Cortex of kidney (tissue), 1 donor: ENCODE data around the gene DUSP6.

Source experiments
- DNase-seq: peaks from one replicate; lab custom pipeline; 2025; lab: John Stamatoyannopoulos, UW

DUSP6 gene

DNA sequence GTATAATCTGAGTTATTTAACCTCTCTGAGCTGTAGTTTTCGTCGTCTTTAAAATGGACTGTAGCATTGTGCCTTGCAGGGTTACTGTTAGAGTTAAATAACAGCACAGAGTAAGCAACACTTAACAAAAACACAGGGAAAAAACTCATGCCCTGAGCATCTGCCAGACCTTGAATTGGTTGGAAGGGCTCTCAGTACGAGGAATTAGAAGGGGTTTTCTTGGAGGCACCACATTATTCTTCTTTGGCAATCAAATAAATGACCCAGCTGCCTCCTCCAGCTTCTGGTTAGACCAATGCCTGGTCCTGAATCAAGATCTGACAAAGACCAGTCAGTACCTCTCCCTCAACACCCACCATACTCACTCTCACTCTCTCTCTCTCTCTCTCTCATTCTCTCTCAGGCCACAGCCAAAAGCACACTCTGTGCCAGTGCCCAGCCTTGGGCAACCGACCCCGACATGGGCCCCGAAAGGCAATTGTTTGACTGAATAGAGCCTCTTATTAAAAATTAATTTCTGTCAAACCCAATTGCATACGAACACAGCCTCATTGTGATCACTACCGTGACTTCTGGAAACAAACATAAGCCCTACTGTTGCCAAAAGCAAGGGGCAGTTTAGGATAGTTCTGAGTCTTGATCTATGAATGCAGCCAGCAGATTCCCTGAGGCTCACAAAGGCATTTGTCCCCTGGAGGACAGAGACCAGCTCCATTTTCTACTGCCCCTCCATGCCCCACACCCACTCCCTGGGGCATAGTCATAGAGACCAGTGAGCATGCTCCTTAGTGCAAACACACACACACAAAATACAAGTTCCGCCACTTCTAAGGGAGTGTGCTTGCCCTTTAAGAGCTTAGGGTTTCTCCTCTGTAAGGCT is 23.9 kb downstream of the DUSP6 start:
- no peak for DNase-seq

DNA sequence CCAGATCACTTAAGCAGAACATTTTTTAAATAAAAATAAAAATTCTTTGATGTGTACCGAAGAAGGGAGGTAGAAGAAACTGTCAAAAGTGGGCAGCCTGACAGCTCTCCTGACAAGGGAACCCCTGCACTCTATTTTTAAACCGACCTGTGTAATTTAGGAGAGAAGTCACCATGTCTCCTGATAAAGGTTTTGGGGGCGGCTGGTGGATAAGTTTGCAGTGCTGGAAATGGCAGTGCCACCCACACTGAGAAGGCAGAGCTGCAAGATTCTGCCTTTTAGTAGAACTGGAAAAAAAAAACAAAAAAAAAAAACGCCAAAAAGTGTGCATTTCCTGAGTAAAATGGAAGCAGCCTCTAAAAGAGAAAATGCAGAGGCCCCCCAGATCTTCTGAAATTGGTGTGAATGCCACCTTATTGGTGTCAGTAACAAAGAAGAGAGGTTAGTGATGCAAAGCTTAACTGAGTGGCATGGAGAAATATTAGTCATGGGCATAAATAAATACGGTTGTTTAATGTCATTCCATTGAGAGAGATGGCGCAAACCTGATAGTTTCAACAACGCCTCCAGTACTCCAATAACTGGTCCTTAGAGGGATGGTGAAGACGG is 24.7 kb downstream of the DUSP6 start:
- no peak for DNase-seq

- DNase-seq = no peak
Measured at GRCh38 chr12:89326239-89327040, 25.9 kb downstream of the DUSP6 start.

- DNase-seq = no peak
Measured at GRCh38 chr12:89325495-89325894, 26.8 kb downstream of the DUSP6 start.

DNA sequence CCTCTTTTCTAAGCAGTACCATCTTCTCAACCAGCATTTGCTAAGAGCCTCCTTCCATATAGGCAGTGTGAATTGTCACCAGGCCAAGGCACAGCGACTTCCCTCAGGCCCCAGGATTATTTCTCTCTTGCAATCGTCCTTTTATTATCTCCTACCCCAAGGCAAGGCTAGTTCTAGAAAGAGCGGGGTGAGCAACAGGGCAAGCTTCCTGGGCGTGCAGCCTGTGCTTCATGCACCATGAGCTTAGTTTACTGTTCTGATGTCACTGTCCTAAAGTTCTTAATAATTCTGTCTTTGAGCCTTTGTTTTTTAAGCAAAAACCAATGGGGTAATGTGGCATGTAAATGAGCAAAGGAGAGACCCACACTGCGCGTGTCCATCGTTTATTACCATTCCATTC is 27.9 kb downstream of the DUSP6 start:
- DNase-seq = no peak

GRCh38 chr12:89323568-89324218 is 28.6 kb downstream of the DUSP6 start:
- DNase-seq = no peak

- no peak for DNase-seq
Measured at GRCh38 chr12:89320735-89321134, 31.6 kb downstream of the DUSP6 start.

DNA sequence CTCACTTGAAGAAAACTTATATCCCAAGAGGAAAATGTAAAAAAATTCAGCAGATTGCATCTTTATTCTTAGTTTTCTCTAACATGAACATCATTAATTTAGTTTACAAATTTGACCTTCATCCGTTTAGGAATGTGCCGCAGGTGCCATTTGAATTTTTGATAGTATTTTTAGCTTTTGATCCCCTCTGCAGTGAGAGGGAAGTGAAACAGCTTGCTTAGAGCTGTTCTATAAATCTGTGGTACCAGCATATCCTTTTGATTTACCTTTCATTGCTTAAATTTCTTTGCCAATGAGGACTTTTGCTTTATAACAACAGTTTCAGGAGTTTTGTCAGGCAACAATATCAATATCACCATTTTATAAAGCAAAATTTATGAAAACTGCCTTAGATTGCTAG is 32.7 kb downstream of the DUSP6 start:
- DNase-seq = no peak

DNA sequence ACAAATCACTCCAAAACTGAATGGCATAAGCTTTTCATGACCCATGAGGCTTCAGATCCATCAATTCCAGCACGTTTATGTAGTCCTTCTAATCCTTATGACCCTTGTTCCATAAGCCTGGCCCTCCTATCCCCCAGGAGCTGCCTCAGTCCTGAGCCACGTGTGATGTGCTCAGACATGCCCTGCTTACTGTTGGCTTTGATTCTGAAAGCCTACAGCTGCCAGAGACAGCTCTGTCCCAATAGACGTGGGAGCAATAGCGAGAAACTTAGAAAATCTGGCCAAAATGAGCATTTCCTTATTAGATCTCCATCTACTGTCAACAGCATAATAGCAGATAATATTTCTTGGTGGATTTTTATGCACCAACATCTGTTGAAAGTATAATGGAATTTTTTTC is 33.2 kb downstream of the DUSP6 start:
- no peak for DNase-seq

- no peak for DNase-seq
Measured at GRCh38 chr12:89316705-89317139, 35.6 kb downstream of the DUSP6 start.

GRCh38 chr12:89314060-89314761 is 38.1 kb downstream of the DUSP6 start:
- no peak for DNase-seq

DNA sequence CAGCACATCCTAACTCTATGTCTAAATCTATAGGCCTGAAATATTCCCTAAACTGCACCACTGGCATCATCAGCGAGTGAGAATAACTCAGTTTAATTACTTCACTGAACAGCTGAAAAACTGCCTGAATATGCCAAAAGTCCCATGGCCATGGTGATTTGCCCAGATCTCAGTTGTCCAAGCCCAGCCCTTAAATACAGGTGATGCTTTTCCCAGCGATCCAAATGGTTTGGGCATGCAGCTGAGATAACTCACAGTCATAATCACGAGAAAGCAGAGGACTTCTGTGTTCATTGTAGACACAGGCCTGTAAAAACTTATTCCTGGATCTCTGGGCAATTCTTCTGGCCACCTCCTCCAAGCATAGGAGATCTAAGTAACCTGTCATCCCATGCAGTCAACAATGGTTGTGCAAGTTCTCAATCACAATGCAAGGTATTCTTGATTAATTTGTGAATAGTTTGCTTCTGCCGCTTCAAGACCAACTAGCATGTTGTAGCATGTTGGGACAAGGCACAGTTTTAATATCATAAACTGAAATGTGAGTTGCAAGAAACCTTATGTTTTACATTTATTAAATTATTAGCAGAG is 40.5 kb downstream of the DUSP6 start:
- DNase-seq = no peak

- no peak for DNase-seq
Measured at GRCh38 chr12:89309815-89310214, 42.5 kb downstream of the DUSP6 start.

- no peak for DNase-seq
Measured at GRCh38 chr12:89309440-89309802, 42.9 kb downstream of the DUSP6 start.

GRCh38 chr12:89307474-89308253 is 44.6 kb downstream of the DUSP6 start:
- DNase-seq = no peak

DNA sequence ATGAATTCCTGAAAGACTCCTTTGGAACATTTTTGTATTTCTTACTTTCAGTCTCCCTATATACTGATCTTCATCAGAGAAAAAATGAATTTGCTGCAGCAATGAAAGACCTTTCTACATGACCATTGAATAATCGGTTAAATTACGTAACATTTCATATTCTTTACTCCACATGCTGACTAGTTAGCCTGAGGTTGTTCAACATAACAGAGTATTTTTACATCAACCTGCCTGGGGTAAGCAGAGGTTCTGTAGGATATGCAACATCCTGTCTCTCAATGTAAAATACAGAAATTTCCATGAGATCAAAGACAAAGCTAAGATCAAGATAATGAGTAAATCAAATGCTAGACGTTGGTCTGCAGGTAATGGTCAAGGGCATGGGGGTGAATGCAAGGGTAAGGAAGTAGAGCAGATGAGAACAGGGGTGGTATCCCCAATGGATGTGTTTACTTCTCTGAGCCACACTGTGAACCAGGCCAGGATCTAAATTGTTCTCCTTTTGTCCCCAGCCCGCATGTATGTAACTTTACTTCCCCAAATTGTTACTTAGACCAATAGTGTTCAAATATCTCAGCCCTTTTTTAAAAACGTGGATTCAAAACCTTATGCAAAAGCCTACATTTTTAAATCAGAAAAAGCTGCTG is 45.4 kb downstream of the DUSP6 start:
- DNase-seq = no peak

DNA sequence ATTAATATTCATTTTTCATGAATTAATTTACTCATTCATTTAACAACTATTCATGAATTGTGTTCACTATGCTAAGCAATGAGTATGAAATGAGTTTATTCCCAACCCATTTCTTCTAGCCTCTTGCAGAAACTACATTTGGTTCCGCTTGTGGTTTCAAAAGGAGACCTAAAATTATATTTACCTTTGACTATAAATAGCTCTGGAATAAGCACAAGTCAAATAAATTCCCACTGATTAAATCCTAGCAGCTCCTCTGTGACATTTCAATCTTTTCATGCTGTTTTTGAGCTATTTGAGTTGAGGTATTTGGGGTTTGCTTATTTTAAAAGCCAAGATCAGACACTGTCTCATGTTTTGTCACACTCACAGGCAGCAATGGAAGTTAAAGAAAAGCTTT is 46.9 kb downstream of the DUSP6 start:
- DNase-seq = no peak

DNA sequence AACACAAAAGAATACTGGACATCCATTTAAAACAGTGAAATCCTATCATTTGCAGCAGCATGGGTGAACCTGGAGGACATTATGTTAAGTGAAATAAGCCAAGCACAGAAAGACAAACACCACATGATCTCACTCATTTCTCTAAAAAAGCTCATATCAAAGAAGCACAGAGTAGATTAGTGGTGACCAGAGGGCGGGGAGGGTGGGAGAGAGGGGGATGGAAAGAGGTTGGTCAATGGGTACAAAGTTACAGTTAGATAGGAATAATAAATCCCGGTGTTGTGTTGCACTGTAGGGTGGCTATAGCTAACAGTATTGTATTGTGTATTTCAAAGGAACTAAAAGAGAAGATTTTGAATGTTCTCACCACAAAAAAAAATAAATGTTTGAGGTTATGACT is 52.4 kb downstream of the DUSP6 start:
- no peak for DNase-seq

DNA sequence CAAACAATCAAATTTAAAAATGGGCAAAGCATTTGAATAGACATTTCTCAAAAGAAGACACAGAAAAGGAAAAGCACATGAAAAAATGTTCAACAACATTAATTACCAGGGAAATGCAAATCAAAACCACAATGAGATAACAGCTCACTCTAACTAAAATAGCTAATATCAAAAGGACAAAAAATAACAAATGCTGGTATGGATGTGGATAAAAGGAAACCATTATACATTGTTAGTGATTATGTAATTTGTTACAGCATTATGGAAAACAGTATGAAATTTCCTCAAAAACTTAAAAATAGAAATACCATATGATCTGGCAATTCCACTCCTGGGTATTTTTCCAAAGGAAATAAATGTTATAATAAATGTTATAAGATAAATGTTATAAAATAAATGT is 52.9 kb downstream of the DUSP6 start:
- no peak for DNase-seq
